22Rv1 (cell line): Measurements from ENCODE around the gene SENP2.

ENCODE experiments used
- ZFX ChIP-seq: fragments of 450-650 bp; IDR thresholded peaks from 2 replicates; pipeline ENCODE4 v1.6.1; 2017; ENCODE audit warnings: antibody characterized with exemption, borderline replicate concordance
- TF ChIP-seq, protein P1 (sequence below): fragments of 450-650 bp; IDR thresholded peaks from 2 replicates; pipeline ENCODE4 v1.5.1; 2017; ENCODE audit warnings: mild to moderate bottlenecking

- TF ChIP-seq, protein P1, sequence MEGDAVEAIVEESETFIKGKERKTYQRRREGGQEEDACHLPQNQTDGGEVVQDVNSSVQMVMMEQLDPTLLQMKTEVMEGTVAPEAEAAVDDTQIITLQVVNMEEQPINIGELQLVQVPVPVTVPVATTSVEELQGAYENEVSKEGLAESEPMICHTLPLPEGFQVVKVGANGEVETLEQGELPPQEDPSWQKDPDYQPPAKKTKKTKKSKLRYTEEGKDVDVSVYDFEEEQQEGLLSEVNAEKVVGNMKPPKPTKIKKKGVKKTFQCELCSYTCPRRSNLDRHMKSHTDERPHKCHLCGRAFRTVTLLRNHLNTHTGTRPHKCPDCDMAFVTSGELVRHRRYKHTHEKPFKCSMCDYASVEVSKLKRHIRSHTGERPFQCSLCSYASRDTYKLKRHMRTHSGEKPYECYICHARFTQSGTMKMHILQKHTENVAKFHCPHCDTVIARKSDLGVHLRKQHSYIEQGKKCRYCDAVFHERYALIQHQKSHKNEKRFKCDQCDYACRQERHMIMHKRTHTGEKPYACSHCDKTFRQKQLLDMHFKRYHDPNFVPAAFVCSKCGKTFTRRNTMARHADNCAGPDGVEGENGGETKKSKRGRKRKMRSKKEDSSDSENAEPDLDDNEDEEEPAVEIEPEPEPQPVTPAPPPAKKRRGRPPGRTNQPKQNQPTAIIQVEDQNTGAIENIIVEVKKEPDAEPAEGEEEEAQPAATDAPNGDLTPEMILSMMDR, result no peak
- TF ChIP-seq ZFX, result no peak
Observed at GRCh38 chr3:185561374-185561943, 24.6 kb upstream of the SENP2 start.
